Keratinocyte (primary cell): Measurements from ENCODE around the gene E2F1. TPM values are rescaled to one million over a fixed set of nuclear protein-coding genes. Genes with fewer than 3 reads are reported as not detected.
"Not testable (repeated sequence)": the region's sequence is repeated elsewhere in the genome, so short reads cannot be mapped to it uniquely, and the experiment has no call there.

Experiments
- DNase-seq: peaks from one replicate; pipeline ENCODE4 v3.0.0-alpha.2; 2011; ENCODE audit warnings: low read depth, missing footprints, low spot score
- FAIRE-seq: peaks from 2 replicates; lab custom pipeline; 2011; peaks lifted over from hg19 to GRCh38; lab: Jason Lieb, UNC
- H2AFZ ChIP-seq: 2 replicates; pipeline ENCODE4 v1.6.0; 2012; ENCODE audit warnings: low read length, control low read depth, inconsistent platforms; ENCODE audit not compliant: control insufficient read depth
- H3K27ac ChIP-seq: 2 replicates; pipeline ENCODE4 v1.5.1; 2011; ENCODE audit warnings: low read length; ENCODE audit not compliant: control insufficient read depth, insufficient read depth
- H3K27me3 ChIP-seq: 3 replicates; pipeline ENCODE4 v1.6.0; 2011; ENCODE audit warnings: low read length; ENCODE audit not compliant: control insufficient read depth, insufficient read depth; ENCODE audit errors: extremely low read depth
- H3K36me3 ChIP-seq, 2 experiments: 2 replicates in 1 of 2; 3 replicates in 1 of 2; pipeline ENCODE4 v1.5.1; 2011; ENCODE audit warnings: low read length in 2 of 2, mild to moderate bottlenecking in 1 of 2; ENCODE audit not compliant: control insufficient read depth in 2 of 2, insufficient read depth in 2 of 2; ENCODE audit errors: extremely low read depth in 1 of 2
- H3K4me1 ChIP-seq: 3 replicates; pipeline ENCODE4 v1.5.1; 2011; ENCODE audit warnings: low read length; ENCODE audit not compliant: control insufficient read depth, insufficient read depth; ENCODE audit errors: extremely low read depth
- H3K4me2 ChIP-seq: 3 replicates; pipeline ENCODE4 v1.6.0; 2011; ENCODE audit warnings: low read depth, low read length; ENCODE audit not compliant: control insufficient read depth, insufficient read depth; ENCODE audit errors: extremely low read depth
- H3K4me3 ChIP-seq, 3 experiments: fragments of 200-600 bp in 1 of 3; sonication (generic) in 1 of 3; 2 replicates in 2 of 3; 3 replicates in 1 of 3; pipeline ENCODE4 v1.5.1; 2011 to 2016; ENCODE audit warnings: low read length in 3 of 3, mild to moderate bottlenecking in 3 of 3, control low read depth in 2 of 3, inconsistent platforms in 1 of 3, low read depth in 1 of 3, mixed read lengths in 1 of 3, mixed run types in 1 of 3, moderate library complexity in 1 of 3; ENCODE audit not compliant: control insufficient read depth in 2 of 3, insufficient read depth in 2 of 3; ENCODE audit errors: extremely low read depth in 1 of 3
- H3K79me2 ChIP-seq: 2 replicates; pipeline ENCODE4 v1.6.0; 2012; ENCODE audit warnings: low read length; ENCODE audit not compliant: control insufficient read depth, insufficient read depth
- H3K9ac ChIP-seq: 3 replicates; pipeline ENCODE4 v1.6.0; 2011; ENCODE audit warnings: low read length; ENCODE audit not compliant: control insufficient read depth, insufficient read depth; ENCODE audit errors: extremely low read depth
- H3K9me1 ChIP-seq: 3 replicates; pipeline ENCODE4 v1.6.0; 2011; ENCODE audit warnings: low read length; ENCODE audit not compliant: control insufficient read depth, insufficient read depth; ENCODE audit errors: extremely low read depth
- H3K9me3 ChIP-seq: 2 replicates; pipeline ENCODE4 v1.5.1; 2012; ENCODE audit warnings: low read depth, low read length; ENCODE audit not compliant: control insufficient read depth
- H4K20me1 ChIP-seq: 3 replicates; pipeline ENCODE4 v1.6.0; 2011; ENCODE audit warnings: low read length; ENCODE audit not compliant: control insufficient read depth, insufficient read depth; ENCODE audit errors: extremely low read depth
- CTCF ChIP-seq, 3 experiments: IDR thresholded peaks in 1 of 3; conservative IDR thresholded peaks in 1 of 3; optimal IDR thresholded peaks in 1 of 3; 2 replicates in 2 of 3; 3 replicates in 1 of 3; pipeline versions ENCODE3 to v1.5.1; 2011; ENCODE audit warnings: low read length in 3 of 3, mild to moderate bottlenecking in 3 of 3, moderate library complexity in 2 of 3, control low read depth in 1 of 3, inconsistent platforms in 1 of 3; ENCODE audit not compliant: insufficient read depth in 2 of 3; ENCODE audit errors: extremely low read depth in 1 of 3
- EZH2 ChIP-seq: IDR thresholded peaks from one replicate; pipeline ENCODE4 v1.6.1; 2012; ENCODE audit warnings: inconsistent platforms, mild to moderate bottlenecking, low read length, moderate library complexity
- dilution Hi-C: fragments of 300-500 bp; cut with MboI; formaldehyde crosslinking; loops from one replicate; pipeline ENCODE4 v1.7.0; 2020; ENCODE audit warnings: low sequenced_read_pairs; ENCODE audit not compliant: extremely low pct_ligation_motif_present
- polyA plus RNA-seq, 5 experiments: library from polyadenylated mRNA; depleted of rRNA in 3 of 5; stranded (reverse) in 3 of 5; stranded (forward) in 1 of 5; unstranded in 1 of 5; fragments of >200 nt; gene quantifications; 1 replicate in 1 of 5; 2 replicates in 3 of 5; 3 replicates in 1 of 5; pipeline versions ENCODE4 v1.2.1 to v1.2.3, GENCODE V29; 2011 to 2012; ENCODE audit warnings: missing spikeins in 2 of 5, low read depth in 1 of 5, low replicate concordance in 1 of 5

The E2F1 gene
- polyA plus RNA-seq, 1 donor (not counting 4 experiments of a cell fraction or from before 2014, with no cell fraction given), result 2.8 TPM

DNA sequence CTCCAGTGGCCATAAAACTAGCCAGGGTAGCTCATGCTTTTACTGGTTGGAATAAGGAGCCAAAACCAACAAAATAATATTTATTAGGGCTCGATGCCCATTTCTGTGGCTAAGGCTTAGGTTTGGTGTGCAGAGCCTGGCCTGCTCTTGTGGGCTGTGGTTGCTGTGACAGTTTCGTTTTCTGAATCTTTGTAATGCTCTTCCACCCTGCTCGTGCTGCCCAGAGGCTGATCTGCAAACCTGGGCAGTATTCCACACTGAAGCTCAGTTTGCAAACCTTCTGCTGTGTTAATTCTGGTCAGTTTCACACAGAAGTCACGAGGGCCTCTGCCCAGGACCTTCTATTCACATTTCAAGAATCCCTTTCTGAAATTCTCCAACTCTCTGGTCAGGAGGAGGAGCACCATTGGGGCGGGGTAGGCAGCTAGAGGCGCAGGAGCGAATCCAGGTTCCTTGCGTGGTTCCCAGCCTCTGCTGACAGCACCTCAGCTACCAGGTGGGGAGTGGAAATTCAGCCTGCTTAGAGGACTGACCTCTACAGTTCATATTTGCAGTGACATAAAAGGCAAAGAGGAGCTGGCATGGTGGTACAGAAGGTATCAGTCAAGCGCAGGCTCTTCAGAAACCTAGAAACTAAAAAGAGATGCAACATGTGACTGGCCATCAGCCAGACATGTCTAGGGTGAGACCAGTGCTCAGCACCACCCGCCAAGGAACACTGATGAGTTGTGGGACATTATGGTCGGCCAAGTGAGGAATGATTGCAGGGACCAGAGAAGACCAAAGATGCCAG lies 38.4 kb downstream of the E2F1 start:
- dilution Hi-C loops, result no loop called here
- Histone ChIP-seq H3K79me2 (no peaks in the 10 kb centered on the region), H3K4me3 (peak overlapping the region in 1 of 3 experiments; percentile 18), H3K27ac (no peak overlapping the region), H3K9me3 (no peaks in the 10 kb centered on the region), H3K27me3 (no peaks in the 10 kb centered on the region), H4K20me1 (peaks cover 3% of the 10 kb centered on the region), H3K4me1 (peaks cover 28% of the 10 kb centered on the region), H3K36me3 (peaks cover 5 to 12% of the 10 kb centered on the region in 2 experiments), H3K4me2 (peak overlapping the region; percentile 61), H3K9ac (no peak overlapping the region), H2AFZ (no peak overlapping the region), H3K9me1 (peaks cover 7% of the 10 kb centered on the region)
- DNase-seq, result no peak
- no peak for TF ChIP-seq EZH2
- no peak for TF ChIP-seq CTCF (optimal IDR thresholded peaks at IDR 0.05 in 1 of 3, IDR thresholded peaks at IDR 0.05 in 1 of 3, conservative IDR thresholded peaks at IDR 0.05 in 1 of 3; ENCODE audit: extremely low read depth in 1 of 3, insufficient read depth in 2 of 3, low read length in 3 of 3)
- FAIRE-seq, result peak; percentile 71

DNA sequence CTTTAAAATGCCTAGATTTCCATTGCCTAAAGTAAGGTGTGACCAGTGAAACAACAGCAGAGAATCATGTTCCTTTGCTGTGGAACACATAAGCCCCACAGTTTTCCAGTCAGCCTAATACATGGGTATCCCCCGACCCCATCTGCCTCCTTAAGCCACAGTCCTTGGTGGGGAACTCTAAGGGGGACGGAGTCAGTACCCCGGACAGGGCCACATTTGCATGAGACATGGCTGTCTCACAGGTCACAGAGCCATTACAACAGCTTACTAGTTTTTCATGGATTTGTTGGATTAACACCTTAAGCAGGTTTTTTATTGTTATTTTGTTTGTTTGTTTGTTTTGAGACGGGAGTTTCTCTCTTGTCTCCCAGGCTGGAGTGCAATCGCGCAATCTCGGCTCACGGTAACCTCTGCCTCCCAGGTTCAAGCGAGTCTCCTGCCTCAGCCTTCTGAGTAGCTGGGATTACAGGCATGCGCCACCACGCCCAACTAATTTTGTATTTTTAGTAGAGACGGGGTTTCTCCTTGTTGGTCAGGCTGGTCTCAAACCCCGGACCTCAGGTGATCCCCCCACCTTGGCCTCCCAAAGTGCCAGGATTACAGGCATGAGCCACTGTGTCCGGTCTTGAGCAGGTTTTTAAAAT lies 39.1 kb downstream of the E2F1 start:
- Histone ChIP-seq H3K4me1 (peaks cover 28% of the 10 kb centered on the region), H3K4me2 (peak overlapping the region; percentile 61), H3K36me3 (peaks cover 5 to 13% of the 10 kb centered on the region in 2 experiments)
- H3K4me3 ChIP-seq, FAIRE-seq, H3K9me1 ChIP-seq, H3K27me3 ChIP-seq, H3K9ac ChIP-seq, DNase-seq, H3K79me2 ChIP-seq, H3K9me3 ChIP-seq, H2AFZ ChIP-seq, H4K20me1 ChIP-seq, H3K27ac ChIP-seq, dilution Hi-C loops: not testable (repeated sequence)
